ENCODE measurements around the gene SLC12A8. TPM values are rescaled to one million over a fixed set of nuclear protein-coding genes. Genes with fewer than 3 reads are reported as not detected.

The SLC12A8 gene
- total RNA-seq, 1 experiment from 2014 or later: 13.0 TPM

DNA sequence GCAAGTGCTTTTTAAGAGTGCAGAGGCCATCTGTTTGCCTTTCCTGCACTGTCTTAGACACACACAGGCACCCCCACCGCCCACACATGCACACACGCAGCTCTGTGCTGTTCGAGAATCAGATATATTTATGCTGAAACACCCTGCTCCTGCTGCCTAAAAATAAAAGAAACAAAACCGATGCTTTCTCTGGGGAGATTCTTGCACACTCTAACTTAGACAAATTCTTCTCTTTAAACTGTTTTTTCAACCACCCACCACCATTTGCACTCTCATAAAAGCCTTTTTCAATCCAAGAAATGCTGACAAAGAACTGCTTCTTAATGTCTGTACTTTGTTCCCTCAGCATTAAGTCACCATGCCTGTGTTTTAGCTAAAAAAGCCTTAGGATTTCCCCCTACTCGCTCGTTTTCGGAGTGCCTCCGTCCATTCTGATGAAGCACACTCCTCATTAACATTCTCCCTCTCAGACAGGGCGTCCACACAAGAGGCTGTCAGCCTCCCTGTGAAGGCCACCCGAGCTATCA is 26.2 kb downstream of the SLC12A8 start:
- H3K27me3 Mint-ChIP-seq (ENCODE audit: insufficient read depth, unreplicated experiment): no peaks in the 10 kb centered on the region
- BruUV-seq (replicated peaks): no TSS peak
- no peaks in the 10 kb centered on the region for H3K36me3 Mint-ChIP-seq (ENCODE audit: insufficient read depth, unreplicated experiment)
- H3K4me1 Mint-ChIP-seq (ENCODE audit: insufficient read depth, unreplicated experiment): no peaks in the 10 kb centered on the region
- H3K27ac Mint-ChIP-seq (ENCODE audit: low read depth, unreplicated experiment): no peak overlapping the region
- DNase-seq (ENCODE audit: unreplicated experiment): no peak
- no peaks in the 10 kb centered on the region for H3K9me3 Mint-ChIP-seq (ENCODE audit: unreplicated experiment)
- intact Hi-C loops (cut with micrococcal nuclease): no loop called here
- CTCF ChIA-PET: no interaction called here
- POLR2A ChIA-PET: no interaction called here
- no peak overlapping the region for H3K4me3 Mint-ChIP-seq (ENCODE audit: unreplicated experiment)
- TF ChIP-seq, protein P1, sequence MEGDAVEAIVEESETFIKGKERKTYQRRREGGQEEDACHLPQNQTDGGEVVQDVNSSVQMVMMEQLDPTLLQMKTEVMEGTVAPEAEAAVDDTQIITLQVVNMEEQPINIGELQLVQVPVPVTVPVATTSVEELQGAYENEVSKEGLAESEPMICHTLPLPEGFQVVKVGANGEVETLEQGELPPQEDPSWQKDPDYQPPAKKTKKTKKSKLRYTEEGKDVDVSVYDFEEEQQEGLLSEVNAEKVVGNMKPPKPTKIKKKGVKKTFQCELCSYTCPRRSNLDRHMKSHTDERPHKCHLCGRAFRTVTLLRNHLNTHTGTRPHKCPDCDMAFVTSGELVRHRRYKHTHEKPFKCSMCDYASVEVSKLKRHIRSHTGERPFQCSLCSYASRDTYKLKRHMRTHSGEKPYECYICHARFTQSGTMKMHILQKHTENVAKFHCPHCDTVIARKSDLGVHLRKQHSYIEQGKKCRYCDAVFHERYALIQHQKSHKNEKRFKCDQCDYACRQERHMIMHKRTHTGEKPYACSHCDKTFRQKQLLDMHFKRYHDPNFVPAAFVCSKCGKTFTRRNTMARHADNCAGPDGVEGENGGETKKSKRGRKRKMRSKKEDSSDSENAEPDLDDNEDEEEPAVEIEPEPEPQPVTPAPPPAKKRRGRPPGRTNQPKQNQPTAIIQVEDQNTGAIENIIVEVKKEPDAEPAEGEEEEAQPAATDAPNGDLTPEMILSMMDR (IDR thresholded peaks at IDR 0.05; ENCODE audit: unreplicated experiment): no peak

DNA sequence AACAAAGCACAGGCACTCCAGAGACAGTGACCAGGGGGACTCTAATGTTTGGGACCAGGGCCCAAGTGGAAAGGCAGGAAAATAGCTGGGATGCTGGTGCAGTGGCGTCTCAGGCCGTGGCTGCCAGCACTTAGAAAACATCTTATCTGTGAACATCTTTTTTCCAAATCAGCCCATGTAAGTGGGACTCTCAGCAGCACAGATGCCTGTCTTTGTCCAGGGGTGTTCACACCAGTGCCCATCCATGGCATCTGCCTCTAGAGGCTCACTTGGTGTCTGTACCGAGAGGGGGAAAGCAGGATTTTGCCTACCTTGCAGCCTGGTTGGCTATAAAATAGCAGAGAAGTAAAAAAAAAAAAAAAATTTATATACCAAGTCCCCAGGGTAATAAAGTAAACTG is 26.7 kb downstream of the SLC12A8 start:
- no peak overlapping the region for H3K27ac Mint-ChIP-seq (ENCODE audit: low read depth, unreplicated experiment)
- no peaks in the 10 kb centered on the region for H3K9me3 Mint-ChIP-seq (ENCODE audit: unreplicated experiment)
- H3K4me1 Mint-ChIP-seq (ENCODE audit: insufficient read depth, unreplicated experiment): no peaks in the 10 kb centered on the region
- peaks cover under 1% of the 10 kb centered on the region for H3K36me3 Mint-ChIP-seq (ENCODE audit: insufficient read depth, unreplicated experiment)
- no peak overlapping the region for H3K4me3 Mint-ChIP-seq (ENCODE audit: unreplicated experiment)
- intact Hi-C loops (cut with micrococcal nuclease): no loop called here
- ChIA-PET POLR2A (no interaction called here), CTCF (no interaction called here)
- BruUV-seq (replicated peaks): no TSS peak
- no peak for DNase-seq (ENCODE audit: unreplicated experiment)
- TF ChIP-seq, protein P1 (IDR thresholded peaks at IDR 0.05; ENCODE audit: unreplicated experiment): no peak
- no peaks in the 10 kb centered on the region for H3K27me3 Mint-ChIP-seq (ENCODE audit: insufficient read depth, unreplicated experiment)

DNA sequence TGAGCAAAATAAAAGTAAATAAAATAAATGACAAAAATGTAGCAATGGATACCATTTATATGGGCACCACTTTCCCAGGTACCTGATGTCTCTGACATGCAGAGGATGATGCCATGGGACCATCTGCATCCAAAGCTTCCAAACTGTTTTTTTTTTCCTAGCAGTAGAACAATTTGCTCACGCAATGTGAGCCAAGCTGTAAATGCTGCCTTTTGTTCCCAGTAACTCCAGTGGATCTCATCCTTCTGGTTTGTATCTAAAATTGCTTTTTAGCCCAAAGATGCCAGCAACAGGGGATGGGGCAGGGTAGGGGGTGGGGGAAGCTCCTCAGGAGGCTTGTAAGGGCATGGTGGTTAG is 32.7 kb downstream of the SLC12A8 start:
- POLR2A ChIA-PET: interaction anchor here (0.6 kb wide), 1 partner anchor 16 kb away, joined by 3 read pairs; no protein-coding TSS in a partner anchor
- intact Hi-C loops (cut with micrococcal nuclease): no loop called here
- no peaks in the 10 kb centered on the region for H3K4me1 Mint-ChIP-seq (ENCODE audit: insufficient read depth, unreplicated experiment)
- no peak for DNase-seq (ENCODE audit: unreplicated experiment)
- no peak overlapping the region for H3K27ac Mint-ChIP-seq (ENCODE audit: low read depth, unreplicated experiment)
- no peak overlapping the region for H3K4me3 Mint-ChIP-seq (ENCODE audit: unreplicated experiment)
- peaks cover 5% of the 10 kb centered on the region for H3K36me3 Mint-ChIP-seq (ENCODE audit: insufficient read depth, unreplicated experiment)
- TF ChIP-seq, protein P1 (IDR thresholded peaks at IDR 0.05; ENCODE audit: unreplicated experiment): no peak
- BruUV-seq (replicated peaks): no TSS peak
- no peaks in the 10 kb centered on the region for H3K27me3 Mint-ChIP-seq (ENCODE audit: insufficient read depth, unreplicated experiment)
- CTCF ChIA-PET: interaction anchor here (0.6 to 1.5 kb wide), 2 partner anchors 12 to 44 kb away, joined by 3 to 4 read pairs; no protein-coding TSS in a partner anchor
- no peaks in the 10 kb centered on the region for H3K9me3 Mint-ChIP-seq (ENCODE audit: unreplicated experiment)

DNA sequence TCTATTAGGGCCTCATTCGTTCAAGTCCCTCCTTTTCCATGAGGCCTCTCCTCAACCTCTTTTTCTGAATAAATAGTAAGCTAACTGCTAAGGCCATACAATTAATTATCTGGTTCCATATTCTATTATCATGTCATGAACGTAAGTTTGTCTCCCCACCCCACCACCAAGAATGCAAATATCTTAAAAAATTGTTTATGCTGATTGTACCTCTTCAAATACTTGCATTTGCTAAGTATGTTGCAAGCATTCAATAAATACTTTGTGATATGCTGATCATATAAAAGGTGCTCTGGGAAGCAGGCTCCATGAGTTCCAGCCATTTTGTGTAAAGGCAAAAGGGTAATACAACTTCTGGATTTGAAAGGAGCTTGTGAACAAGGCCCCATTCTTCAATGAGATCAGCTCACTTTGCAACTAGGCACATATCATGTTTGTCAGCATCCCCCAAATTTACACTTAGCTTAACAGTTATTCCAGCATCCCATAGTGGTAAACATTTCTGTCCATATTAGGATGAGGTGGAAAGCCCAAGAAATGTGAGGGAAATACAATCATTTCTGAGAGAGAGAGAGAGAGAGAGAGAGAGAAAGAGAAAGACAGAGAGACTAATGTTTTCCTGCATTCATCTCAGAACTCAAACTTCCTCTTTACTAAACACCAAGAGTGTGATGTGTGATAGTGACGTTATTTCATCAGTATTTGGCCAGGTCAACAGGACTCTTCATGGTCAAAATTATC is 33.2 kb downstream of the SLC12A8 start:
- BruUV-seq (replicated peaks): no TSS peak
- Mint-ChIP-seq H3K36me3 (ENCODE audit: insufficient read depth, unreplicated experiment) (peaks cover 9% of the 10 kb centered on the region), H3K4me1 (ENCODE audit: insufficient read depth, unreplicated experiment) (no peaks in the 10 kb centered on the region), H3K27me3 (ENCODE audit: insufficient read depth, unreplicated experiment) (no peaks in the 10 kb centered on the region), H3K27ac (ENCODE audit: low read depth, unreplicated experiment) (no peak overlapping the region), H3K9me3 (ENCODE audit: unreplicated experiment) (no peaks in the 10 kb centered on the region), H3K4me3 (ENCODE audit: unreplicated experiment) (no peak overlapping the region)
- intact Hi-C loops (cut with micrococcal nuclease): no loop called here
- no peak for DNase-seq (ENCODE audit: unreplicated experiment)
- POLR2A ChIA-PET: interaction anchor here (0.6 kb wide), 1 partner anchor 17 kb away, joined by 3 read pairs; no protein-coding TSS in a partner anchor
- TF ChIP-seq, protein P1 (IDR thresholded peaks at IDR 0.05; ENCODE audit: unreplicated experiment): no peak
- CTCF ChIA-PET: interaction anchor here (1.5 kb wide), 1 partner anchor 12 kb away, joined by 4 read pairs; no protein-coding TSS in a partner anchor
